GM18907 (cell line): ENCODE measurements around the gene TLR1.
A peak's percentile ranks its signal among the peaks of the same experiment; 100 is the strongest.
"Not testable (repeated sequence)": the region's sequence is repeated elsewhere in the genome, so short reads cannot be mapped to it uniquely, and the experiment has no call there.

Experiments
- ATAC-seq: cut with Tn5 transposase; IDR thresholded peaks from one replicate; pipeline ENCODE4 v1.9.1; 2021; ENCODE audit warnings: mild to moderate bottlenecking, moderate library complexity; ENCODE audit not compliant: unreplicated experiment

The TLR1 gene

DNA sequence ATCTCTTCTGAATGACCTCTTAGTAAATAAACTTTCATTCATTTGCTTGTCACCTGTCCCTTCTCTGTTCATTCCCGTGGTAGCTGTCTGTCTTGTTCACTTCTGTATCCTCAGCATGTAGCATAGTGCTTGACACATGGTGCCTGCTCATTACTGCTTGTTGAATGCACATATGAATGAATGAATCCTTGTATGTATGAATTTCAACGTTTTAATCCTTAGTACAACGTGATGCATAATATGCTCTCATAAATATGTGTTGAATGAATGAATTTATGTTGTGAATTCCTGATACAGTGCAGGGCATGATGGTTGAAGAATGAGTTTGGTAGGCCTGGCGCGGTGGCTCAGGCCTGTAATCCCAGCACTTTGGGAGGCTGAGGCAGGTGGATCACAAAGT is 24.8 kb downstream of the TLR1 start:
- no peak for ATAC-seq

DNA sequence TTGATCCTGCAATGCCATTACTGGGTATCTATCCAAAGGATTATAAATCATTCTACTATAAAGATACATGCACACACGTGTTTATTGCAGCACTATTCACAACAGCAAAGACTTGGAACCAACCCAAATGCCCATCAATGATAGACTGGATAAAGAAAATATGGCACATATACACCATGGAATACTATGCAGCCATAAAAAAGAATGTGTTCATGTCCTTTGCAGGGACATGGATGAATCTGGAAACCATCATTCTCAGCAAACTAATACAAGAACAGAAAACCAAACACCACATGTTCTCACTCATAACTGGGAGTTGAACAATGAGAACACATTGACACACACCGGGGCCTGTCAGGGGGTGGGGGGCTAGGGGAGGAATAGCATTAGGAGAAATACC is 26.7 kb downstream of the TLR1 start:
- not testable (repeated sequence) for ATAC-seq

DNA sequence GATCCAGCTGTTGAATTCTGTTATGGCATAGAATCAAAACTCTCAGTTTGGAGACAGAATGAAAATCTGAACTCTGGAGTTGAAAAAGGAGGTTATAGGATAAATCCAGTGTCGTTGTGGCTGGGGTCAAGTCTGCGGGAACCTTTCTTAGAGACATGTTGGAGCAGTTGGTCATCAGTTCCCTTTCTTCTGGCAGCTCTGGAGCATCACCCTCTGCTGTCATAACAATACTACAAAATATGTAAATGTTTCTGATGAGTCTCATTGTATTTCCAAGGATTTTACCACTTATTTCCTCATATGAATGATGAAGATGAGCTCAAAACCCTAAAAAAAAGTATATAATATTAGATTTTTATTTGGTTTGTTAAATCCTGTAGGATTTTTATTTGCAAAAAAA is 29.3 kb downstream of the TLR1 start:
- ATAC-seq, result no peak

DNA sequence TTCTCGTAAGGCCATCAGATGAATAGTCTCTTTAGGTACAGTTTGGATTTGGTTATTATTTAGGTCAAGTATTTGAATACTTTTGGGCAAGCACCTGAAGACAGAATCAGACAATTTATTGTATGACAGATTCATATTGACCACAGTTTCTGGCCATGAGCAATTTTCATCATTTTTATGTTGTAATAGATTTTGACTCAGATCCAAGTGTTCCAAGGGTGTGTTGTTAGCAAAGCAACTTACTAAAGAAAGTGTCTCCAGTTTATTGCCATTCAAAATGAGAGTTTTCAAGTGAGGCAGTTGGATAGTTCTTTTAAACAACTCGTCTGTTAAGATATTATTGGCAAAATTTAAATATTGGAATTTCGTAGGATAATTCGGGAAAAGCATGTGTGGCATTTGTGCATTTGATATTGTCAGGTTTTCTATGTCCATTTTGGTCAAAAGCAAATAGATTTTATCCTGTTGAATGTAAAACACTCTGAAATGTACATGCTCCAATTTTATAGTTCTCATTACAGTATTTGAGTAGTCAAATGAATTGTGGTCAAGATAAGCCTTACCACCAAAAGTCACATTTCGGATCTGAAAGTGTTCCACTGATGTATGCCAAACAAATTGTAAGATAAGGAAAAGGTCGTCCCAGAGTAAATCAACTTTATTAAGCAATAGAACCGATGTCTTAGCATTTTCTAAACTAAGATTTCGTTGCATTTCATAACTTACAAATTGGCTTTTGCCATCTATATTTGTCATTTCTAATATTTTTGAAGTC is 30.2 kb downstream of the TLR1 start:
- no peak for ATAC-seq

DNA sequence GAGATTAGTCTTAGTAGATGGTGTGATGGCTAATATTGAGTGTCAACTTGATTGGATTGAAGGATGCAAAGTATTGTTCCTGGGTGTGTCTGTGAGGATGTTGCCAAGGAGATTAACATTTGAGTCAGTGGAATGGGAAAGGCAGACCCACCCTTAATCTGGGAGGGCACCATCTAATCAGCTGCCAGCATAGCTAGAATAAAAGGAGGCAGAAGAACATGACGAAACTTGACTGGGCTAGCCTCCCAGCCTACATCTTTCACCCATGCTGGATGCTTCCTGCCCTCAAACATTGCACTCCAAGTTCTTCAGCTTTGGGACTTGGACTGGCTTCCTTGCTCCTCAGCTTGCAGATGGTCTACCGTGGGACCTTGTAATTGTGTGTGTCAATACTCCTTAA is 34.3 kb downstream of the TLR1 start:
- not testable (repeated sequence) for ATAC-seq

DNA sequence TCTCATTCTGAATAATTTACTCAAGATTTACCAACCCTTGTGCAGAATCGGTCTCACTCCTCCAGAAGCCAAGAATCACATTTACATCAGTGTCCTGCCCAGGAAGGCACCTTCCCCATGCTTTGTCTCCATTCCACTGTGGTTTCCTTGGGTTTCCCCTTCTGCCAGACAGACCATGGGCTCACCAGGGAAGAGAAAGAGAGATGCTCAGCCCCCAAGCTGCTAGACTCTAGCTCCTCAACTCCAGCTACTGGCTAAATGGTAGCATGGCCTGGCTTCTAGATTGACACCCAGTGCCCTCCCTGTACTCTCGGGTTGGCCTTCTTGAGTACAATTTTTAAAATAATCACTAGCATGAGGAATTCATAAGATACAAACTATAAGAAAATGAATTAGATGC is 34.7 kb downstream of the TLR1 start:
- ATAC-seq, result no peak

DNA sequence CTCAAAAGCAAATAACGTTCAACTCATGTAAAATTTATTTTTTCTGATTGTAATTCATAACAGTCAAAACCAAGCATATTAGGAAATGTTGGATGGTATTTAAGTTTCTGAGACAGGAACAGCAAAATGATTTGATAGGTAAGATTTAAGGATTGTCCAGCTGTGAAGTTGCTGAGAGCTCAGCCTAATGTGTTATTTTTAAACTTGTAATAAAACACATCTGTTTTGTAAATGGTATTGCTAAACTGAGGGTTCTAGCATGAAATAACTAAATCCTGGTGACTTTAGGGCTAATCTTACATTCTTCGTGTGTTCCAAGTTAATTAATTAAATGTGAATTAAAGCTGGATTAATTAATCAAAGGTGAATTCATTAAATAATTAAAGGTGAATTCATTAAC is 35.1 kb downstream of the TLR1 start:
- ATAC-seq, result no peak

DNA sequence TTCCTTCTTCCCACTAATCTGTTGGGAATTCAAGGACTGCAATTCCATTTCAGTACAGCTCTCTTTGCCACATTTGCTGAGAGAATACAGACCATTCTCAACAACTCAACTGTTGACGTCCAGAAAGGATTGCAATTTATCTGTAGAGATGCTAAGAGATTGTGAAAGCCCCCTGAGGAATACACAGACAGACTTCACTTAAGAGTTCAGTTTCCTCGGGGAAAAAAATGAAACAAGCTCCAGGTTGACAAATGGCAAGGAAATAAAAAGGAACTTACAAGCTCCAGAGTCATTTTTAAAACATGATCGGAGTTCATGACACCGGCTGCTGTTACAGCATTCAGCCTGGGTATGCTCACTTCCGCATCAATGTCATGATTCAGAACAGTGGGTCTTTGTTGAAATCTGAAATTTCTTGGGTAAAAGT is 35.6 kb downstream of the TLR1 start:
- no peak for ATAC-seq

DNA sequence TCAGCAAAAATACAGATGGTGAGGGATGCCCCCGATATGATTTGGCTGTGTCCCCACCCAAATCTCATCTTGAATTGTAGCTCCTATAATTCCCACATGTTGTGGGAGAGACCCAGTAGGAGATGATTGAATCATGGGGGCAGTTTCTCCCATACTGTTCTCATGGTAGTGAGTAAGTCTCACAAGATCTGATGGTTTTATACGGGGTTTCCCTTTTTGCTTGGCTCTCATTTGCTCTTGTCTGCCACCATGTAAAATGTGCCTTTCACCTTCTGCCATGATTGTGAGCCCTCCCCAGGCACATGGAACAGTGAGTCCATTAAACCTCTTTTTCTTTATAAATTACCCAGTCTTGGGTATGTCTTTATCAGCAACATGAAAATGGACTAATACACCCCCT is 37.7 kb downstream of the TLR1 start:
- not testable (repeated sequence) for ATAC-seq

DNA sequence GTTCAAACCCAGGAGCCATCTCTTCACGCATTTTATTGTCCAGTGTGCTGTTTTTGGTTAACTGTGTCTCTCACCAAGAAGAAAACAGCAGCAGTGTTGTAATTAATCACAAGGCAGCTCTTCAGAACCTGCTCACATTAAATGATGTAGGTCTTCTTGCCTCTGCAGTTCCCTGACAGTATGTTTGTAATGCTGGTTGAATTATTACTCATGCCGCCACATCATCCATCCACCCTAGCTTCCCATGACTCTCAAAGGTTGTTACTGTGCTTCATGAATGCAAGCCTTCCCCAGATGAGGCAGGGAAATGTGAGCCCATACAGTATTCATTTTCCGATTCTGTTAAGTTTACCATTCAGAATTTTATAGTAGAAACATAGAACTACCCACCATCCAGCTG is 39.2 kb downstream of the TLR1 start:
- no peak for ATAC-seq

DNA sequence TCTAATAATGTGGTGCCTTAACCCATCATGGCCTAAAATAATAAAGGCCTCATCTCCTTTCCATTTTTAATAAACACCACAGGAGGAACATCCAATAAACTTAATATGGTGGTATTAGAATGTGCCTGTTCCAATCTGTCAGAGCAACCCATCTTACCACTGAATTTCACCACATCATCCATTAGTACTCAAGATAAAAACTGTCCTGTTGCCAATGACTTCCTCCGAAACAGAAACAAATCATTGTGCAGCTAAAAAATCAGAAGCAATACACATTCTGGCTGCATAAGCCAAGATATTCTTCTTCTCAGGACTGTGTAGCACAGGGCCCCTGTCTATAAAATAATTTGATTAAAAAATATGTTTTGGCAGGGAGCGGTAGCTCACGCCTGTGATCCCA is 40.3 kb downstream of the TLR1 start:
- ATAC-seq, result no peak

DNA sequence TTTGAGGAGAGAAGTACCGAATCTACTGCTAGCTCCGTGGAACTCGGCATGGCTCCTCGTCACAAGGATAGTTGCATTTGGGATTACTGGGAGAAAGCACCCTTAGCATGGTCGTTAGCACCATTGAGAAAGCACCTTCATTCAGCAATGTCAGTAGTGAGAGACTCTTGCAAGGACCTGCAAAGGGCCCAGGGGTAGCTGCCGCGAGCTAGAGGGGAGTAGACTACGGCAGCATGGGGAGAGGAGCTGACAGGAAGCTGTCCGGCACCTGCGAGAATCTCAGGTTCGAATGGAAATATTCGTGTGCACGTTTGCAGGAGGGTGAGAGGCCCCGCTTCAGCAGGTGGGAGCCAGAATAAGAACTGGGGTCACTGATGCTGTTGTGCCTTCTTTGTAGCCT is 42.0 kb downstream of the TLR1 start:
- ATAC-seq, result peak; percentile 27

DNA sequence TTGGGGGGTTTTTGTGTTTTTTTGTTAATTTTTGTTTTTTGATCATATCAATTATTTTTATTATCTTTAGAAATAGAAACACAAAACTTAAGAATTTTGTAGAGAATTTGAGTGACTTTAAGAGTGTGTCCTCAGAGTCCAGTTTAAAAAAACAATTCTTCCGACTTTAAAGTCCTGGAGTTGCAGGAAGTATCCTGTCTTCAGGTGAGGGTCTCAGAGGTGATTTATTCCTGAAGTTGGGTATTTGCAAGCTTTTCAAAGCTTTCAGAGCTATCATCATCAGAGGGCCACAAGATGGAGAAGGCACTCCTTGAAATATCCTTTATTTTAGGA is 44.8 kb downstream of the TLR1 start:
- no peak for ATAC-seq

DNA sequence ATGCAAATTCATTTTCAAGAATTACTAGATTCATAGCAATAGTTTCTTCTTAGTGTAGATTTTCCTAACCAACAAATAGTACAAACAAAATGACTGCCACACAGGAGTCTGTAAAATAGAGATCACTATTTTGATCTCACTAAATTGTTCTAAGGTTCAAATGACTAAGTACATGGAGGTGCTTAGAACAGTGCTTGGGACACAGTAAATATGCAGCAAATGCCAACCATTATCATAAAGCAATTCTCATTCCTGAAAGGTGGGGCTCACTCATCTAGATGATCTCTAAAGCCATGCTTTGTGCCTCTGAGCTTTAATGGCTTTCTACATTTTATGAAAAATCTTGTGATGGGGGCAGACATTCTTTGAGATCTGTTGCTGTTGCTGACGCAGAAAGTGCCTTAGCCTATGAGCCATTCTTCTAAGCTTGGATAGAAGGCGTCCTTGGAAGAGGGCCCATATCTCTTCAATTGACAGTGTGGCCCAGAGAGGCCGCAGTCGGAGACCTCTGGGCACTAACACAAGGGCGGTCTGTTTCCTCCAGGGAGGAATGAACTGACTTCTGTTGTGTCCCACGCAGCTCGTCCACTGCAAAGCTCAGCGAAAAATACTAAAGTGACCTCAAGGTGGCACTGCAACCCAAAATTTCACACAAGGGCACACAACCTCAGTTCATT is 45.3 kb downstream of the TLR1 start:
- ATAC-seq, result no peak

DNA sequence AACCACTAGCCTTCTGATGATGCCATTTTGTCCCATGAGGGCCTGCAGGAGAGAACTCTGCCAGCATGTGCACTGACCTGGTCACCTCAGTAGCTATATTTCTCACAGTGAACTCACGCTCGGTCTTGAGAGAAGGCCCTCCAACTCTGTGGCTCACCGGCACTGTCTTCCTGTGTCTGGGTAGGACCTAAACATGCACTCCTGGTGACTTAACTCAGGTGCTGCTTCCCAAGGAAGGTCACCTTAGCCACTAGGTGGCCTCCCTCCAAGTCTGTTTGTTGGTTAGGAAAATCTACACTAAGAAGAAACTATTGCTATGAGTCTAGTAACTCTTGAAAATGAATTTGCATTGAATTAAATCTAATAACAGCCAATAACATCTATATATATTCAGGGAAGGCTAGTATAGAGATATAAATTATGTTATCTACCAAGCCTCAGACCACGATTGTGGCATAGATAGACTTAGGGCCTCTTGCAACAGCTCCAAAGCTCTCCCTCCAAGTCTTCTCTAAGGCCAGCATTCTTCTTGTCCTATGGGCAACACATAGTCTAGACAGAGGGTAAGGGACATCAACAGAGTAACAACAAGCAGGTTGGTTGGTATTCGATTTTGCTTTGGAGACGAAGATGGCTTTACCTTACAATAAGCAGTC is 46.5 kb downstream of the TLR1 start:
- no peak for ATAC-seq

DNA sequence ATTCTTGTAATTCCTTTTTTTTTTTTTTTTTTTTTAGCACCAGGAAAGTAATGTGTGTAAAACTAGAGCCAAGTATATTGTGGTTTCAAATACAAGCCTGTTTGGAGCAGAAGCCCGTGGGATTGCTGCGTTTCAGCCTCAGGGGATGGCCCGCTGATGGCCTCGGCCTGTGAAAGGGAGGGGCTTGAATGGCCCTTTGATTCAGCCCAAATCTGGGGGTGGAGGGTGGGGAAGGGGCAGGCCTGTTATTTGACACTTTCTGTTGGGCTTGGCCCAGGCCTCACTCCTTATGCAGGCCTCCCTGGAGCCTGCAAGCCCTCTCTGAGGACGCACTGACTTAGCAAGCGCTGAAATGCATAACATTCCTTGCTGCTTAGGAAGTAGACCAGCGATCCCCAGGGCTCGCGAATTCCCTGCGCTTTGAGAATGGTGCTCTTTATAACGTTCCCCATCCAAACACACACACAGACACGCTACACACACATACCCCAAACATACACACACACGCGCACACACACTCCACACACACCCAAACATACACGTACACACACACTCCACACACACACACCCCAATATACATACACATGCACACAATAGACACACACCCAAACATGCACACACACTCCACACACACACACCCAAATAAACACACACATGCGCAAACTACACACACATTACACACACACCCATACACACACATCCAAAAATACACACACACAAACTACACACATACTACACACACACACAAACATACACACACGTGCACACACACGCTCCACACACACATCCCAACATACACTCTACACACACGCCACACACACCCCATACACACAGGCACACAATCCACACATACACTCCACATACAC is 51.4 kb downstream of the TLR1 start:
- ATAC-seq, result no peak

DNA sequence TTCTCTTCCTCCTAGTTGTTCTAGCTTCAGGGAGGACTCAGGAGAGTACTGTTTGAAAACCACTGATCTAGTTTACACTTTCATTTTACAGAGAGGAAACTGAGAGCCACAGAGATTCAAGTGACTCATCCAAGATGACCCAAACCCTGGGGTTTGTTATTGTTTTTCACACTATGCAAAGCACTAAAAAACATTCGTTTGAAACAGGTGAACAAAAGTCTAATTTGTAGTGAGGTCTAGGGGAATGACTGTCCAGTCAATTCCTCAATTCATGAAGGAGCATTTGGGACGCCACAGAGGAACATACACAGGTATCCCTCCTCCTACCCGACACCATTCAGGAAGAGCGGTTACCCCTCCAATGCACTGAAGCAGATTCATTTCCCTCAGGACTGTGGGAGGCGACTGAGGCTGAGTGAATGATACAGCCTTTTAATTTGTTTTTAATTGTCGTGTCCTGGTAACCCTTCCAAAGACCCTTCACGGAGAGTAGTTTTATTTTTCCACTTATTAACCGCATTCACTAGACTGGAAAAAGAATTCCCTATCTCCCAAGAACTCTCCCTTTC is 52.1 kb downstream of the TLR1 start:
- ATAC-seq, result peak; percentile 94

DNA sequence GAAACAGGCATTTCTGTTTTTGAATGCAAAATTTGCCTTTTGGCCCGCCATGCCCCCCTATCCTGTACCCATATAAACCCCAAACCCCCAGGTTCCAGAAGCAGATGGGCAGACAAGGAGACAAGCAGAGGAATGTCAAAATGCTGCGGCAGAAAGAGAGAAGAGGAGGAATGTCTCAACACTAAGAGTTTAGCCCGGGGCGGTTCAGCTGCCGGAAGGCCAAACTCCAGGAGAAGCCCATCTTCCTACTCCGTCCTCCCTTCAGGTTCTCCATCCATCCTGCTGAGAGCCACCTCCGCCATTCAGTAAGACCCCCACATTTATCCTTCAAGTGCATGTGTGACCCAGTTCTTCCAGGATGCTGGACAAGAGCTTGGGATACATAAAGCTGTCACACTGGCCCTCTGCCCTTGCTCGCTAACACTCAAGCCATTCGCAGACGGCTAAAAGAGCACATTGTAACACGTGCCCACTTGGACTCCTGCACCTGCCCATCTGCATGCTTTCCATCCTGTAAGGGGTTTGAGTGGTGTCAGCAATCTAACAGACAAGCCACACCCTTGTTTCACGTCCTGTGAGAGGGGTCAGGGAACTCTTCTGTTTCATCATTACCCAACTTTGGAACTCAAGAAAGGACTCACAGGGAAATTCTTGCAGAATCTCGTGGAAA is 53.1 kb downstream of the TLR1 start:
- no peak for ATAC-seq

DNA sequence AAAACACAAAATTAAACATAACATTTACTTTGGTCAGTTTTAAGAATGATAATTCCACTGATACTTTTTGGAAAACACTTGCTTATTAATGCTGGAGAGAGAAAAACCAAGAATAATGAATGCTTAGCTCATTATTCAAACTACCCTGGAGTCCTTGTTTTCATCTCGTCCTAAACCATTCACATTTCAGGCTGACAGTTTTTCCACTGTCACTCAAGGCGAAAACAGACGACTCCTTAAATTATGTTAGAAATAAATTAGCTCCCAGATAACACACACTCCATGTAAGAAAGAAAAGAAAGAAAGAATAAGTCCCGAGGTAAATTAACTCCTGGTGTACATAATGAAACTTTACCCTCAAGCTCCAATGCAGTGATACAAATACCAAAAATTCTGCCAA is 55.3 kb downstream of the TLR1 start:
- no peak for ATAC-seq

DNA sequence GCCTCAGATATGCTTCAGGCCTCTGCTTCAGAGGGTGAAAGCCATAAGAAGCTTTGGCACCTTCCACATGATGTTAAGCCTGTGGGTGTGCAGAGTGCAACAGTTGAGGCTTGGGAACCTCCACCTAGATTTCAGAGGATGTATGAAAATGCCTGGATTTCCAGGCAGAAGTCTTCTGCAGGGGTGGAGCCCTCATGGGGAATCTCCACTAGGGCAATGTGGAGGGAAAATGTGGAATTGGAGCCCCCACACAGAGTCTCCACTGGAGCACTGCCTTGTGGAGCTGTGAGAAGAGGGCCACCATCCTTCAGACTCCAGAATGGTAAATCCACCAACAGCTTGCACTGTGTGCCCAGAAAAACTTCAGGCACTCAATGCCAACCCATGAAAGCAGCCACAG is 57.0 kb downstream of the TLR1 start:
- ATAC-seq, result no peak
